Measurements from ENCODE around the gene AIFM1. TPM values are rescaled to one million over a fixed set of nuclear protein-coding genes. Genes with fewer than 3 reads are reported as not detected.

The AIFM1 gene
- polyA plus RNA-seq, 1 of the 3 experiments (the other 2 are of a cell fraction) = 49.8 TPM

GRCh38 chrX:130103605-130104004 lies 62.0 kb downstream of the AIFM1 start:
- CTCF ChIA-PET = no interaction called here
- Histone ChIP-seq H3K9ac (no peak overlapping the region), H2AFZ (ENCODE audit: low read depth) (no peak overlapping the region), H3K27ac (ENCODE audit: low read depth in 2 of 2, low read length in 1 of 2) (no peak overlapping the region), H3K27me3 (ENCODE audit: insufficient read depth) (peaks cover 20% of the 10 kb centered on the region; the same call in 1 of the 2 replicates), H3K4me3 (ENCODE audit: low read depth in 2 of 2, low read length in 1 of 2) (no peak overlapping the region), H3K4me1 (ENCODE audit: control insufficient read depth in 1 of 2, insufficient read depth in 2 of 2, low read depth in 1 of 2, low read length in 1 of 2) (peaks cover 0 to 8% of the 10 kb centered on the region in 2 experiments; a peak in 1 of 4 replicates), H3K36me3 (replicated peaks in 1 of 2; ENCODE audit: control insufficient read depth in 1 of 2, insufficient read depth in 2 of 2, low read length in 1 of 2) (no peaks in the 10 kb centered on the region), H3F3A (replicated peaks; ENCODE audit: insufficient read depth) (no peaks in the 10 kb centered on the region), H3K4me2 (no peak overlapping the region), H3K9me2 (no peaks in the 10 kb centered on the region), H3K9me3 (no peaks in the 10 kb centered on the region), H4K20me1 (ENCODE audit: insufficient read depth) (peaks cover 19% of the 10 kb centered on the region; the same call in 1 of the 2 replicates), H3K79me2 (ENCODE audit: insufficient read depth) (peaks cover 78% of the 10 kb centered on the region)
- no peak for DNase-seq
- WGBS (ENCODE audit: low lambda C conversion rate) = 28% methylated on average over 3 of the region's 3 CpGs
- TF ChIP-seq NRF1 (IDR thresholded peaks at IDR 0.05; ENCODE audit: low read depth, low read length) (no peak), JUND (IDR thresholded peaks at IDR 0.05) (no peak), EZH2phosphoT487 (IDR thresholded peaks at IDR 0.05; ENCODE audit: borderline replicate concordance, low read depth) (no peak), RXRA (IDR thresholded peaks at IDR 0.05; ENCODE audit: borderline replicate concordance, low read depth) (no peak)
- POLR2A ChIA-PET = no interaction called here

DNA sequence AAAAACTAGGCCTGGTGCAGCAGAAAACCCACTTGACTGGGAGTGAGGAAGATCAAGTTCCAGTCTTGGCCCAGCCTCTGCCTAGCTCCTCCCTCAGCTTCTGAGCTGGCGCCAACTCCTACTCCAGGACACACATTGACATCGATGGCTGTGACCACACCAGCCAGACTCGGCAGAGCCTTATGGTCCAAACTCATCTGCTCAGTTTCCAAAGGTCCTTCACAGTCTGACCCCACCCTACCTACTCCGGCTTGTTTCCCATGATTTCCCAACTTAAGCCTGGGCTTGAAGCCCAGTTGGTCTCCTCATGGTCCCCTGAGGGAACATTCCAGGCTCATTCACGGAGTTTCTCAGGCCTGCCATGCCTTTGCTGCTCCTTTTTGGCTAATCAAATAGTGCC lies 65.5 kb downstream of the AIFM1 start:
- Histone ChIP-seq H3K27me3 (ENCODE audit: insufficient read depth) (peaks cover 2% of the 10 kb centered on the region; the same call in 1 of the 2 replicates), H3K27ac (ENCODE audit: low read depth in 2 of 2, low read length in 1 of 2) (no peak overlapping the region), H3K4me3 (ENCODE audit: low read depth in 2 of 2, low read length in 1 of 2) (no peak overlapping the region), H3K9ac (no peak overlapping the region), H3K9me3 (no peaks in the 10 kb centered on the region), H3K9me2 (no peaks in the 10 kb centered on the region), H3K4me2 (no peak overlapping the region), H3K79me2 (ENCODE audit: insufficient read depth) (peaks cover 52% of the 10 kb centered on the region), H3F3A (replicated peaks; ENCODE audit: insufficient read depth) (no peaks in the 10 kb centered on the region), H3K36me3 (replicated peaks in 1 of 2; ENCODE audit: control insufficient read depth in 1 of 2, insufficient read depth in 2 of 2, low read length in 1 of 2) (no peaks in the 10 kb centered on the region), H4K20me1 (ENCODE audit: insufficient read depth) (peaks cover 12% of the 10 kb centered on the region; the same call in 1 of the 2 replicates), H3K4me1 (ENCODE audit: control insufficient read depth in 1 of 2, insufficient read depth in 2 of 2, low read depth in 1 of 2, low read length in 1 of 2) (peaks cover 0 to 13% of the 10 kb centered on the region in 2 experiments; a peak in 1 of 4 replicates), H2AFZ (ENCODE audit: low read depth) (no peak overlapping the region)
- DNase-seq = no peak
- TF ChIP-seq JUND (IDR thresholded peaks at IDR 0.05) = no peak
- no peak for TF ChIP-seq FOXJ3 (CRISPR knock-in tag; IDR thresholded peaks at IDR 0.05)
- TF ChIP-seq SIN3A (IDR thresholded peaks at IDR 0.05; ENCODE audit: borderline replicate concordance, low read depth, low read length) = no peak
- TF ChIP-seq FOSL2 (IDR thresholded peaks at IDR 0.05; ENCODE audit: borderline replicate concordance, low read depth) = no peak
- no peak for TF ChIP-seq YY1 (IDR thresholded peaks at IDR 0.05; ENCODE audit: low read depth)
- no peak for TF ChIP-seq POLR2AphosphoS5 (IDR thresholded peaks at IDR 0.05; ENCODE audit: low read depth, low read length)
- TF ChIP-seq, protein P1, sequence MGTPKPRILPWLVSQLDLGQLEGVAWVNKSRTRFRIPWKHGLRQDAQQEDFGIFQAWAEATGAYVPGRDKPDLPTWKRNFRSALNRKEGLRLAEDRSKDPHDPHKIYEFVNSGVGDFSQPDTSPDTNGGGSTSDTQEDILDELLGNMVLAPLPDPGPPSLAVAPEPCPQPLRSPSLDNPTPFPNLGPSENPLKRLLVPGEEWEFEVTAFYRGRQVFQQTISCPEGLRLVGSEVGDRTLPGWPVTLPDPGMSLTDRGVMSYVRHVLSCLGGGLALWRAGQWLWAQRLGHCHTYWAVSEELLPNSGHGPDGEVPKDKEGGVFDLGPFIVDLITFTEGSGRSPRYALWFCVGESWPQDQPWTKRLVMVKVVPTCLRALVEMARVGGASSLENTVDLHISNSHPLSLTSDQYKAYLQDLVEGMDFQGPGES (IDR thresholded peaks at IDR 0.05; ENCODE audit: low read depth, low read length) = no peak
- no peak for TF ChIP-seq NRF1 (IDR thresholded peaks at IDR 0.05; ENCODE audit: low read depth, low read length)
- TF ChIP-seq, protein P2, sequence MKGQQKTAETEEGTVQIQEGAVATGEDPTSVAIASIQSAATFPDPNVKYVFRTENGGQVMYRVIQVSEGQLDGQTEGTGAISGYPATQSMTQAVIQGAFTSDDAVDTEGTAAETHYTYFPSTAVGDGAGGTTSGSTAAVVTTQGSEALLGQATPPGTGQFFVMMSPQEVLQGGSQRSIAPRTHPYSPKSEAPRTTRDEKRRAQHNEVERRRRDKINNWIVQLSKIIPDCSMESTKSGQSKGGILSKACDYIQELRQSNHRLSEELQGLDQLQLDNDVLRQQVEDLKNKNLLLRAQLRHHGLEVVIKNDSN (IDR thresholded peaks at IDR 0.05; ENCODE audit: borderline replicate concordance, low read depth) = no peak
- TF ChIP-seq FOXM1 (IDR thresholded peaks at IDR 0.05; ENCODE audit: low read depth) = no peak
- no peak for TF ChIP-seq MXI1 (IDR thresholded peaks at IDR 0.05; ENCODE audit: low read depth, low read length)
- CTCF ChIA-PET = interaction anchor here (1.4 kb wide), 1 partner anchor 21 kb away, joined by 5 read pairs; no protein-coding TSS in a partner anchor
- WGBS (ENCODE audit: low lambda C conversion rate) = 51% methylated on average over 5 of the region's 5 CpGs
- POLR2A ChIA-PET = no interaction called here
